Lung (tissue), 12 donors: ENCODE measurements around the gene SCML1. TPM values are rescaled to one million over a fixed set of nuclear protein-coding genes. Genes with fewer than 3 reads are reported as not detected.

Experiments used
- ATAC-seq: fragments of 200-7000 bp; cut with Tn5 transposase; one replicate; pipeline ENCODE4 v1.9.1; 2020; ENCODE audit warnings: moderate number of reproducible peaks; ENCODE audit not compliant: insufficient read depth, low FRiP score
- DNase-seq, 3 donors: peaks; one replicate each; pipeline ENCODE4 v3.0.0-alpha.2; 2013 to 2017
- H3K27ac ChIP-seq, 2 donors: one replicate each; pipeline ENCODE4 v1.5.1; 2013; ENCODE audit warnings: mild to moderate bottlenecking in 2 of 2, moderate library complexity in 2 of 2, control low read depth in 1 of 2, inconsistent platforms in 1 of 2, low read depth in 1 of 2, low read length in 1 of 2
- H3K27me3 ChIP-seq, 3 donors: one replicate each; pipeline ENCODE4 v1.5.1; 2013; ENCODE audit warnings: low read length in 2 of 3; ENCODE audit not compliant: control insufficient read depth in 3 of 3, insufficient read depth in 3 of 3
- H3K36me3 ChIP-seq, 4 donors: one replicate each; pipeline ENCODE4 v1.5.1; 2013; ENCODE audit warnings: low read length in 4 of 4, mild to moderate bottlenecking in 1 of 4, moderate library complexity in 1 of 4; ENCODE audit not compliant: control insufficient read depth in 4 of 4, insufficient read depth in 4 of 4
- H3K4me1 ChIP-seq, 5 donors: one replicate each; pipeline ENCODE4 v1.5.1; 2013; ENCODE audit warnings: low read length in 5 of 5, mild to moderate bottlenecking in 2 of 5, moderate library complexity in 1 of 5; ENCODE audit not compliant: control insufficient read depth in 5 of 5, insufficient read depth in 5 of 5
- H3K4me3 ChIP-seq: one replicate; pipeline ENCODE4 v1.5.1; 2013; ENCODE audit warnings: mild to moderate bottlenecking, control low read depth, moderate library complexity
- H3K9ac ChIP-seq, 2 donors: one replicate each; pipeline ENCODE4 v1.5.1; 2013; ENCODE audit warnings: low read length in 2 of 2, control low read depth in 1 of 2; ENCODE audit not compliant: insufficient read depth in 1 of 2
- H3K9me3 ChIP-seq, 4 donors: one replicate each; pipeline ENCODE4 v1.5.1; 2013; ENCODE audit warnings: low read length in 3 of 4, mild to moderate bottlenecking in 1 of 4, moderate library complexity in 1 of 4; ENCODE audit not compliant: control insufficient read depth in 4 of 4, insufficient read depth in 3 of 4
- WGBS, 2 donors: extraction: QIAGEN DNeasy Blood & Tissue Kit; methylation state at CpG; one replicate each; pipeline ENCODE4 v1.1.7; 2013; 5-methylcytosine and 5-hydroxymethylcytosine counted together
- polyA plus RNA-seq, 2 donors: library from polyadenylated mRNA; stranded (reverse); fragments of 200-250 nt; gene quantifications; one replicate each; pipeline ENCODE4 v1.2.1, GENCODE V29; 2013
- total RNA-seq, 2 donors: library from RNA; depleted of rRNA in 1 of 2; stranded (reverse); fragments of >200 nt in 1 of 2; gene quantifications; one replicate each; pipeline ENCODE4 v1.2.1, GENCODE V29; 2014 to 2021
- TF ChIP-seq, protein P1 (sequence below): IDR thresholded peaks from 2 replicates; pipeline ENCODE4 v1.5.1; 2012; ENCODE audit warnings: mild to moderate bottlenecking; ENCODE audit errors: control extremely low read depth, extremely low read depth
- donor health status: control.
- donor health status: control.
- donor health status: Bipolar disorder and iron deficiency.
- donor health status: healthy.
- donor health status: DM: yes; HTN: yes; CAD: no.

Gene SCML1
- total and polyA plus RNA-seq, 4 donors, result 6.5 to 30.8 (median 14.5) TPM

DNA sequence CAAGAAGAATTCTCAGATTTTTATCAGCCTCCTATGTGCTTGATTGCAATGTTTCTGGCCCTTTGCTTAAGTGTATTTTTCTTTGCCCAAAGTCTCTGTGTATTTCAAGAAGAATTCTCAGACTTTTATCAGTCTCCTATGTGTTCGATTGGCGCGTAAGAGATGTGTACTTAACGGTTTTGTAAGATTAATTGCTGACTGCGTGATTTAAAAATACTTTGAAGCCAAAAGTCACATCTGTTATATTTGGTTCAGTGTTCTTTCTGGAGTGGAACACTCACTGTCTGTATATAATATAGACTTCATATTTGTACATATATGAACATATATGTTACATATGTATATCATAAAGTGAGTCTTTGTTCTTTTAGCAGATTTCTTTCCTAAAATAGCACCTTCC, 11.4 kb downstream of the SCML1 start:
- DNase-seq, result no peak
- no peak overlapping the region for H3K9ac ChIP-seq
- H3K4me3 ChIP-seq, result no peak overlapping the region

DNA sequence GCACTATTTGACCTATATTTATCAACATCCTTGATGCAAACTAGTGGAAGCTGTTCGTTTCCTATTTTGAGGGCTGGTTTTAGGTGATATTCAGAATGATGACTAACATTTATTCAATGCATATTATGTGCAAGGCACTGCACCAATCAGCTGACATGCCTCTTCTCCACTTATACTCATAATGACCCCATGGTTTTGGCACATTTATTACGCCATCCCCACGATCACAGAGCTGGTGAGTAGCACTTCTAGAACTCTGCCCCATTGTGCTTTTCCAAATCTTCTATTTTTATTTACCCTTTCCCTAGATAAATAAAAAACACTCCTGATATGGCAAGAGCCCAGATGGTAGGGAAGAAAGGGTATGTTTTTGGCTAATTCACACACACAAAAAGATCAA, 13.1 kb downstream of the SCML1 start:
- ATAC-seq (no peak), DNase-seq (no peak)
- H3K27me3 ChIP-seq, result peaks cover 0 to 42% (median 22%) of the 10 kb centered on the region in 3 donors
- TF ChIP-seq, protein P1, sequence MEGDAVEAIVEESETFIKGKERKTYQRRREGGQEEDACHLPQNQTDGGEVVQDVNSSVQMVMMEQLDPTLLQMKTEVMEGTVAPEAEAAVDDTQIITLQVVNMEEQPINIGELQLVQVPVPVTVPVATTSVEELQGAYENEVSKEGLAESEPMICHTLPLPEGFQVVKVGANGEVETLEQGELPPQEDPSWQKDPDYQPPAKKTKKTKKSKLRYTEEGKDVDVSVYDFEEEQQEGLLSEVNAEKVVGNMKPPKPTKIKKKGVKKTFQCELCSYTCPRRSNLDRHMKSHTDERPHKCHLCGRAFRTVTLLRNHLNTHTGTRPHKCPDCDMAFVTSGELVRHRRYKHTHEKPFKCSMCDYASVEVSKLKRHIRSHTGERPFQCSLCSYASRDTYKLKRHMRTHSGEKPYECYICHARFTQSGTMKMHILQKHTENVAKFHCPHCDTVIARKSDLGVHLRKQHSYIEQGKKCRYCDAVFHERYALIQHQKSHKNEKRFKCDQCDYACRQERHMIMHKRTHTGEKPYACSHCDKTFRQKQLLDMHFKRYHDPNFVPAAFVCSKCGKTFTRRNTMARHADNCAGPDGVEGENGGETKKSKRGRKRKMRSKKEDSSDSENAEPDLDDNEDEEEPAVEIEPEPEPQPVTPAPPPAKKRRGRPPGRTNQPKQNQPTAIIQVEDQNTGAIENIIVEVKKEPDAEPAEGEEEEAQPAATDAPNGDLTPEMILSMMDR, result no peak
- no peak overlapping the region for H3K27ac ChIP-seq
- no peaks in the 10 kb centered on the region for H3K9me3 ChIP-seq
- peaks cover 0 to 3% (median 0%) of the 10 kb centered on the region in 5 donors for H3K4me1 ChIP-seq
- WGBS, 2 donors, result 67 to 72% methylated on average over 3 of the region's 3 CpGs
- no peak overlapping the region for H3K4me3 ChIP-seq
- H3K9ac ChIP-seq, result no peak overlapping the region
- no peaks in the 10 kb centered on the region for H3K36me3 ChIP-seq

More for the DNA sequence above, 11.4 kb downstream of the SCML1 start:
- TF ChIP-seq, protein P1, result no peak
- Histone ChIP-seq H3K27ac (no peak overlapping the region), H3K9me3 (no peaks in the 10 kb centered on the region), H3K27me3 (peaks cover 0 to 37% (median 22%) of the 10 kb centered on the region in 3 donors), H3K36me3 (no peaks in the 10 kb centered on the region), H3K4me1 (peaks cover 0 to 3% (median 0%) of the 10 kb centered on the region in 5 donors)
- no peak for ATAC-seq
- WGBS, 2 donors, result 86 to 91% methylated on average over 5 of the region's 5 CpGs

DNA sequence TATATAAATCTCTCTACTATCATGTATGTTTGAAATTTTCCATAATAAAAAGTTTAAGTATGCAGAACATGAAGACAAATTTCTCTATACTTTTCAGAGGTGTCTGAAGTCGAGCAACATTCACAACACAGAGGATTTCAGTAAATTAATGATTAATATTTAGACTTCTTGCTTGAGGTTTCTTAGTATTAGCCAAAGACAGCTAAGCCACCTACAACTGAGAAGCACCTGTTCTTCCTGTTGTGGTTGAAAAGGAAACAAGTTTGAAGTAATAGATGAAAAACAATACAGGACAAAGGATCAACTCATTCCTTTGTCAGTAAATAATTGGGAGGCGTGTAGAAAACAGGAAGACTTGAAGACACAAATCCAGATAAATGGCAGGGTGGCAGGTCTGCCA, 21.1 kb downstream of the SCML1 start:
- TF ChIP-seq, protein P1, result no peak
- DNase-seq, result no peak
- no peak for ATAC-seq
- Histone ChIP-seq H3K27me3 (peaks cover 0 to 29% (median 11%) of the 10 kb centered on the region in 3 donors), H3K27ac (no peak overlapping the region), H3K4me3 (no peak overlapping the region), H3K4me1 (no peaks in the 10 kb centered on the region), H3K36me3 (no peaks in the 10 kb centered on the region), H3K9ac (no peak overlapping the region), H3K9me3 (peaks cover 0 to 1% (median 0%) of the 10 kb centered on the region in 4 donors)
- WGBS, 2 donors, result 49 to 81% methylated on average over 2 of the region's 2 CpGs

DNA sequence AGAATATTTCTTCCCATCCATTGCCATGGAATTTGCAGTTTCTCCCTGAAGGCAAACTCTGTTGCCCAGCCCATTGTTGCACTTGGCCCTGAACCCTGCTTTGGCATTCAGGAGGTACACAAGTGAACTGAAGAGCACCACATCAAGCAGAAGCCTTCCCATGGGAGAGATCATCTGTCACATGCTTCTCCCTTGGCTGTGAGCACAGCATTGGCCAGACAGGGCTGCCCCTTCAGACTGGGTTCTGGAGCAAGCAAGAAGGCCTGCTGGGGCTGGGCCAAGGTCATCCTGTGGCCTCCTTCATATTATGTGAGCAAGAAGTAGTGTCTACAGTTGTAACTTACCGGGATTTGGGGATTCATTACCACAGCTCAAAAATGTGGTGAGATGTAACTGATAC, 22.7 kb downstream of the SCML1 start:
- 86 to 90% methylated on average over 1 of the region's 1 CpG for WGBS, 2 donors
- peaks cover 0 to 32% (median 13%) of the 10 kb centered on the region in 3 donors for H3K27me3 ChIP-seq
- no peaks in the 10 kb centered on the region for H3K4me1 ChIP-seq
- no peak overlapping the region for H3K27ac ChIP-seq
- no peak overlapping the region for H3K4me3 ChIP-seq
- H3K9ac ChIP-seq, result no peak overlapping the region
- peaks cover 0 to 1% (median 0%) of the 10 kb centered on the region in 4 donors for H3K9me3 ChIP-seq
- H3K36me3 ChIP-seq, result no peaks in the 10 kb centered on the region
- ATAC-seq, result no peak
- TF ChIP-seq, protein P1, result no peak
- DNase-seq, result no peak
